RKO (cell line): ENCODE results near the gene GCN1.

Experiments used
- DNase-seq: peaks from one replicate; pipeline ENCODE4 v3.0.0-alpha.2; 2016; ENCODE audit warnings: low spot score

The GCN1 gene

GRCh38 chr12:120229487-120230325, 35.2 kb upstream of the GCN1 start:
- DNase-seq = no peak

- no peak for DNase-seq
These were observed 34.6 kb upstream of the GCN1 start for GRCh38 chr12:120229071-120229486.

GRCh38 chr12:120228291-120229070, 34.0 kb upstream of the GCN1 start:
- peak; percentile 77 for DNase-seq

GRCh38 chr12:120228041-120228290, 33.5 kb upstream of the GCN1 start:
- DNase-seq = no peak

GRCh38 chr12:120227233-120228040, 32.9 kb upstream of the GCN1 start:
- no peak for DNase-seq

- DNase-seq = no peak
These were observed 31.5 kb upstream of the GCN1 start for GRCh38 chr12:120225852-120226640.

GRCh38 chr12:120225200-120225558, 30.7 kb upstream of the GCN1 start:
- no peak for DNase-seq

- no peak for DNase-seq
These were observed 30.0 kb upstream of the GCN1 start for GRCh38 chr12:120224304-120225199.

- DNase-seq = no peak
These were observed 29.2 kb upstream of the GCN1 start for GRCh38 chr12:120223458-120224303.

- no peak for DNase-seq
These were observed 27.8 kb upstream of the GCN1 start for GRCh38 chr12:120222288-120222832.

GRCh38 chr12:120221576-120221900, 27.0 kb upstream of the GCN1 start:
- DNase-seq = no peak

GRCh38 chr12:120220838-120221575, 26.5 kb upstream of the GCN1 start:
- DNase-seq = no peak

GRCh38 chr12:120218680-120219606, 24.4 kb upstream of the GCN1 start:
- DNase-seq = no peak

GRCh38 chr12:120216742-120217605, 22.5 kb upstream of the GCN1 start:
- no peak for DNase-seq

- no peak for DNase-seq
These were observed 21.5 kb upstream of the GCN1 start for GRCh38 chr12:120215766-120216735.

GRCh38 chr12:120215357-120215735, 20.8 kb upstream of the GCN1 start:
- no peak for DNase-seq
